SIG-M5 treated with dmso at 0.1 percent for 504 hours (cell line): ENCODE data around the gene SFSWAP.

Source experiments
- DNase-seq: peaks from one replicate; lab custom pipeline; 2025; ENCODE audit not compliant: unreplicated experiment; lab: John Stamatoyannopoulos, UW

Gene SFSWAP

DNA sequence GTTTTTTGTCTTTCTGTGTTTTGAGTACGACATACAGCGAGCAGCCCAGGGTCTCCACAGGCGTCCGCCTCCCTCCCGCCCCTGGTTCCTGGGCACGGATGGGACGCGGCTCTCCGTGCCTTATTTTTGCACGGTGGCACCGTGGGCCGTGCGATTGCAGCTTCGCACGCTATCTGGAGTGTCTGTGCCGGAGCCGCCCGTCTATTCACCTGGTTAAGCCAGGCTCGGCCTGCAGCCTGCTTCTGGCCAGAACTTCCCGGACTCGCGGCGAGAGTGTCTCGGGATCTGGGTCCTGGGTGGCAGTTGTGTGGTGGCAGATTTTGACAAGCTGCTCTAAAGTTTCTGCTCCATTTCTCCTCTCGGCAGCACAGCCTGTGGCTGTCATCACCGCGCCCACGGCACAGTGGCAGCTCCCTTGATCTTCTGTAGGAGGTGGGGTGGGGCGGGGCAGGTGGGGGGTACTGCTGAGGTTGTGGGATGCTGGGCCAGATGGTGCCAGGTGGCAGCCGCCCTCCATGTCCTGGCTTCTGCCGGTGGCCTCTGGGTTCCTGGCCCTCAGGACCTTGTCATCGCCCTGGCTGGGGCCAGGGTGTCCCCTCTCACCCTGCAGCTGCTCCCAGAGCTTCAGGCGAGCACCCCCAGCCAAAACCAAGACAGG is 120.2 kb downstream of the SFSWAP start:
- DNase-seq = no peak

DNA sequence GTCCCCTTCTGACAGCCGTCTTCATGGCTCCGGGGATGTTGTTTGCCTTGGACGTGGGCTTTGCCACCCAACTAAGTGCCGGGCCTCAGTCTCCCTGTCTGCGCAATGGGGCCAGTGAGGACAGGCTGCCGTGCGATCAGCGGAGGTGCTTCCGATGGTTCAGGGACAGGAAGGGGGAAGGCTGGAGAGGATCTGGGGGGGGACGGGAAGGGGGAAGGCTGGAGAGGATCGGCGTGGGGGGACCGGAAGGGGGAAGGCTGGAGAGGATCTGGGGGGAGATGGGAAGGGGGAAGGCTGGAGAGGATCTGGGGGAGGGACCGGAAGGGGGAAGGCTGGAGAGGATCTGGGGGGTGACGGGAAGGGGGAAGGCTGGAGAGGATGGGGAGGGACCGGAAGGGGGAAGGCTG is 120.7 kb downstream of the SFSWAP start:
- DNase-seq = no peak

DNA sequence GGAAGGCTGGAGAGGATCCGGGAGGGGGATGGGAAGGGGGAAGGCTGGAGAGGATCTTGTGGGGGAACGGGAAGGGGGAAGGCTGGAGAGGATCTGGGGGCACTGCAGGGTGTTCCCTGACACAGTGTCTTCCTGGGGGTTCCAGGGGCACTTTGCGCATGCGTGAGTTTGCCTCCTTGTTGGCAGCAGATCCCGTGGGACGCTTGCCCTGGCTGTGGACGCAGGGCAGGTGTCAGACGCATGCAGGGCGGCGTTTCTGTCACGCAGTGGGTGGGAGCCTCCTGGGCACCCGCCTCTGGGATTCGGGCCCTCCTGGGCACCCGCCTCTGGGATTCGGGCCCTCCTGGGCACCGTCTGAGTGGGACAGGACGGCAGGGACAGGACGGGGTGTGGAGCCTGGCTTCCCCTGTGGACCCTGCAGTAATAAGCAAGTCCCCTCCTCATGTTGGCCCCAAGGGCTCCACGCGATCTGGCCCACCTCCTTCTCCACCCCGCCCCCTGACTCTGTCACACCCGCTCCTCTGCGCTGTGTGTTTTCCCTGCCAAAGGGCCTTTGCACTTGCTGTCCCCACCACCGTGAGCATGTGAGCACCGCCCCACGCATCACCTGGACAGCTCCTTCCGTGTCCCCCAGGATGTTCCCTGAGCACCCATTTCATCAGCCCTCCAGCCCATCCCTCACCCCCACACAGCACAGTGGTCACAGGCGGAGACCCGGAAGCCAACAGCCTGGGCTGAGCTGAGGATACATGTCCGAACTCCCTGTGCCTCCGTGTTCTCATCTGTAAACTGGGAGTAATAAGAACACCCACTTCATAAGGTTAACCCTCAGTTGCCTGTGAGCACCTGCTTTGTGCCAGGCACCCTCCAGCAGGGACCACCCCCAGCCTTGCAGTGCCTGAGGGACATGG is 121.7 kb downstream of the SFSWAP start:
- DNase-seq = no peak

DNA sequence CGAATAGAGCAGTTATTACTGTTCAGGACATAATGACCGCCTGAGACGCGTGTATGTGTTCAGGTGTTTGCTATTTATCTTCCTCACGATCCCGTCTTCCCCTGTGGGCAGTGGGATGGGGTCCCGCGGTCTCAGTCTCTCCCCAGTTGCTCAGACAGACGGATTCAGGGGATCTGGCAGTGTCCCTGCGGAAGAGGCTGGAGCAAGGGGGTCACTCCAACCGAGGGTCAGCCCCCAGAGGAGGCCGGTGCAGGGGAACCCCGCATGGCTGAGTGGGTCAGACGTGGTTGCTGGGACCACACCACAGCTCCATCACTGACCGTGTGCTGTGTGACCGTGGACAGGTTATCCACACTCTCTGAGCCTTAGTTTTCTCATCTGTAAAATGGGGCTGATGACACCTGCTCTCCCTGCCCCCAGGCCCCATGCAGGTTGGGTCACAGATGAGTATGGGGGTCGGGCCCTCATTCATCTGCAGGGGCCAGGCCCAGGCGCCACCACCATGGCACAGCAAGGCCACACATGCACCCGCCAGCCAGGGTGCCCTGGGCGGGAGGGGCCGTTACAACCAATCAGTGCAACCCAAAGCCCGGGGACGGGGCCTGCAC is 122.5 kb downstream of the SFSWAP start:
- no peak for DNase-seq

DNA sequence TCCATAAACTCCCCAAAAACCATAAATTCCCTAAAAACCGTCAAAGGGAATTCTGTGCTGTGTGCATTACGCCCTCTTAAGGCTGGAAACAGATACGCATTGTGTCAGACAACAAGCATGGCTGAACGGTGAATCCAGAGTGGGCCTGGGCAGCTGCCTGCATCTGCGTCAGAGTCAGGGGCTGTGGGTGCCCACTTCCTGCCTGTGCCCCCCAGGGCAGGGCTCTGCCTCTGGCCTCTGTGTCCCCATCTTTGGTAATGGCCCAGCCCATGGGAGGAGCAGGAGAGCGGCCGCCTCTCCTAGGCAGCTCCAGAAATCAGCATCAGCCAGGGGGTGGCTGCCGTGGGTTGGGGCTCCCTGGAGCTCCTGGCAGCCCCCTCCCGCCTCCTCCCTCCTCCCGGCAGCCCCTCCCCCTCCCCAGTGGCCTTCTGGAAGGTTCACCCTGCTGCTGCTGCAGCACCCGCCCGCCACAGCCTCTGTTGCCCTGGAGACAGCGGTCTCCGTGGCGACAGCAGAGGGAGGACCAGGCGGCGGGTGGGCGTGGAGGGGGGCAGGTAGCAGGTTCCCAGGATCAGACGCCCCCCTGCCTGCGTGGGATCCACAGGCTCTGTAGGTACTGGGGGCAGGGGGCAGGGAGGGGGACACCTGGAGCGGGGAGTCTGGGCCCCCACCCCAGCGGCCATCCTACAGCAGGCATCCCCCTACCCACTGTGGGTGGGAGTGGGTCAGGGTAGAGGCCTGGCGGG is 123.2 kb downstream of the SFSWAP start:
- no peak for DNase-seq

DNA sequence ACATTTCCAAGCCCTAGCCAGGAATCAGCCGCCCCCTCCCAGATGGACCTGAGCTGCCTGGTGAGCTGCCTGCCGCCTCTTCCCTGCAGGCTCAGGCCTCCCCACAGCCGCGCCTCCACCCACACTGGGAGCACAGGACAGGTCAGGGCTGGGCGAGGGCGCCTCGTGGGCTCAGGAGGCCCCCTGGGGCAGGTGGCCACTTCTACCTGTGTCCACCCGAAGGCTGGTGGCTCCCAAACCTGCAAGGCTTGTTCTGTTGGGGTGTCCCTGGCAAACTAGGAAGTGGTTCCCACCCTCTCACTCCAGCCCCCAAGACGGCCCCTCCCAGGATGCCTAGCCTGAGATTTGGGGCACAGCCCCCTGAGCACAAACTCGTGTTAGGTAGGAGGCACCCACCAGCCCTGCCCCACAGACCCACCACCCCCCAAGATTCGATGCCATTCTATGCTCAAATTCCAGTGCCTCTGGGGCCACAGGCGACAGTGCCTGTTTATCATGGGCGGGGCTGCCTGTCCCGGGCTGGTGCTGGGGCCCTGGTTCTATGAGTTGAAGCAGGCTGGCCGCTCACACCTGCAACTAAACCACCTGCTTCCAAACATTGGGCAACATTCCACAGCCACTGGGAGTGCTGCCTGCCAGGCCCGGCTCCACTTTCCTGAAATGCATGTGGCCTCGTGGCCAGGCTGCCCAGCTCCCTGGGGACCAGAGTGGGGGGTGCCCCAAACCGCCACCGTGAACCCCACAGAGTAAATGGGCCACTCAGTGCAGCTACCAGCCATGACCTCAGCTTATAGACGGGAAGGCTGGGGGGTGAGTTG is 124.1 kb downstream of the SFSWAP start:
- DNase-seq = peak; percentile 34

DNA sequence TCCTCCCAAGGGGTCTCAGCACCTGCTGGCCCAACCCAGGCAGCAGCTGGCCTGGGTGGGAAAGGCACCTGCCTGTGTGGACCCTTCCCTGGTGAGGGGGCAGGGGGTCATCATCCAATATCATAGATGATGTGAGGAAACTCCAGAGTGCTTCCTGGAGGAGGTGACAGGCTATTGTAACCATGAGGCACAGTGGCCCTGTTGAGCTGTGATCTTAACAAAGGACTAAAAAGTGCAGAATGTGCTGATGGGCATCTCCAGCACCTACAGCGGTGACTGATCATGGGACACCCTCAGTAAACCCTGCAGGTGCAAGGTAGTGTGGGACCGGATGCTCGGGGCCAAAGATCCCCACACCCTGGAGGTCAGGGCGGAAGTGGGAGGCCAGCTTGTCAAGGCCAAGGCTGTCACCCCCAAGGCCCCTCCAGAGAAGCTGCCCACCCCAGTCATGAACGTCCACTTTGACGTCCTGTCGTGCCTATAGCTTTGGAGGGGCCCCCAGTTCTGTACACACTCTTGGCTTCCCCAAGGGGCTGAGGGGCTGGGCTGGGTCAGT is 124.8 kb downstream of the SFSWAP start:
- DNase-seq = no peak

DNA sequence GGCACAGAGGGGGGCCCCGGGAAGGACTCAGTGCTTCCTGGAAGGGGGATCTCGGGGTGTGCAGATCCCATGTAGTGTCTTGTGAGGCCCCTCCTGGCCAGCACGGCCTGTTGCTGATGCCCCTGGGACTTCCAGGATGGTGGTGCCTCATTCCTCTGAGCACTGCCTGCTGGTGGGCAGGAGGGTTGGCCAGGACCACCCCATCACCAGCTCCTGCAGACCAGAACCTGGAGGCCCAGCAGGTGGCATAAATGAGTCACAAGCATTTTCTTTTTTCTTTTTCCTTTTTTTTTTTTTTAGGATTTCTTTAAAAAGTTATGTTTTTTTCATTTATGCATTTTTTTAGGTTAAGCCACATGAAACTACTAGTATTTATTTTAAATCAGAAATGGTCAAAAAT is 125.3 kb downstream of the SFSWAP start:
- no peak for DNase-seq

DNA sequence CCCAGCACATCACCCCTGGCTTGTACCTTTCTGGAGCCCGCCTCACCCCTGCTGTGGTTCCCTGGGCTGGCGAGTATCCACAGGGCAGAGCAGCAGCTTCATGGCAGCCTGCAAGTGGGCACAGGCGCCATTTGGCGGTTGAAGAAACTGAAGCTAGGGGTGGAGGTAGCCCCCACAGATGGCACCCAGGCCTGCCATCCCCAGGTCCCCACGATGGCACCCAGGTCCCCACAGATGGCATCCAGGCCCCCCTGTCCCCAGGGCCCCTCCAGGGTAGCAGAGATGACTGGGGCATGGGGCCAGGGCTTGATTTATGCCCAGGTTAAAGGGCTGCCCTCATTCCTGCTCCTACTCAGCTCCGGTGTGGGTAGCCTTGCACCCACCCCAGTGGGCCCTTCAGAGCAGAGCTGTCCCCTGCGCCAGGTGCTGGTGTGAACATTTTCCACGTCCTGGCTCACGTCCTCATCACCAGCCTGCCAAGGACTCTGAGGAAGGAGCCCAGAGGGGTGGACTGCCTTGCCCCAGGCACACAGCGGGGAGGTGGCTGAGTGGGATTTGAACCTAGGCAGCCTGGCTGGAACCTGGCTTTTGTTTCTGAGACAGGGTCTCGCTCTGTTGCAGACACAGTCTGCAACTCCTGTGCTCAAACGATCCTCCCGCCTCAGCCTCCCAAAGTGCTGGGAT is 126.0 kb downstream of the SFSWAP start:
- DNase-seq = no peak

DNA sequence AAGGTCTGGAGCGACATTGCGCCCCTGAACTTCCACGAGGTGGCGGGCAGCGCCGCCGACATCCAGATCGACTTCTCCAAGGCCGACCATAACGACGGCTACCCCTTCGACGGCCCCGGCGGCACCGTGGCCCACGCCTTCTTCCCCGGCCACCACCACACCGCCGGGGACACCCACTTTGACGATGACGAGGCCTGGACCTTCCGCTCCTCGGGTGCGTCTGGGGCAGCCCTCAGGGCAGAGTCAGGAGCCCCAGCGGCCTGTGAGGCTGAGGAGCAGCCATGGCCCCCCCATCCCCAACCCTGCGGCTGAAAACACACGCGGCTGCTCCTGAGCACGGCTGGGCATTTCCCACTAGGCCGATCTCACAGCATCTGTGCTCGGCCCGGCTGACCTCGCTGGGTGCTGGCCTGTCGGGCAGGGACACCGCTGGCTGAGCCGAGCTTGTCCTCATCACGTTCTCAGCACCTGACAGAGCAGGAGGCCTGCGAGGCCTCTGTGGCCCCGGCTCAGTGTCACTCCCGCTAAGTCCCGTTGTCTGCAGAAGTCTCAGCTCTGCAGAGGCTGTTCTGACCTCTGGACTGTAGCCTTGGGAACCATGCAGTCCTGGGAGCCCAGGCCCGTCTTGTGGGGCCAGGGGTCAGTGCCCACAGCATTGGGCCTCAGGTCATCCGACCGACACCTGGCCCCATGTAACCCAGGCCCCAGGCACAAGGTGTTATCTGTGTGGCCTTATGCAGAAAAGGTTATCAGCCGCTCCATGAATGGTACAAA is 129.9 kb downstream of the SFSWAP start:
- no peak for DNase-seq

DNA sequence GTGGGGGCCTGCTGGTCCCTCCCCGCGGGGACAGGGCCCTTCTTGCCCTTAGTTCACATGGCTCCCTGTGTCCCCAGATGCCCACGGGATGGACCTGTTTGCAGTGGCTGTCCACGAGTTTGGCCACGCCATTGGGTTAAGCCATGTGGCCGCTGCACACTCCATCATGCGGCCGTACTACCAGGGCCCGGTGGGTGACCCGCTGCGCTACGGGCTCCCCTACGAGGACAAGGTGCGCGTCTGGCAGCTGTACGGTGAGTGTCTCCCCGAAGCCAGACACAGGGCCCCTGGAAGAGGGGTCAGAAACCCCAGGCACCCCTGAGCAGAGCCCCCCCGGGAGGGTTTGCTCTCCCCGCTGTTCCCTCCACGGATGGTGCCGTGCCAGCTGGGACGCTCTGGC is 130.7 kb downstream of the SFSWAP start:
- no peak for DNase-seq

DNA sequence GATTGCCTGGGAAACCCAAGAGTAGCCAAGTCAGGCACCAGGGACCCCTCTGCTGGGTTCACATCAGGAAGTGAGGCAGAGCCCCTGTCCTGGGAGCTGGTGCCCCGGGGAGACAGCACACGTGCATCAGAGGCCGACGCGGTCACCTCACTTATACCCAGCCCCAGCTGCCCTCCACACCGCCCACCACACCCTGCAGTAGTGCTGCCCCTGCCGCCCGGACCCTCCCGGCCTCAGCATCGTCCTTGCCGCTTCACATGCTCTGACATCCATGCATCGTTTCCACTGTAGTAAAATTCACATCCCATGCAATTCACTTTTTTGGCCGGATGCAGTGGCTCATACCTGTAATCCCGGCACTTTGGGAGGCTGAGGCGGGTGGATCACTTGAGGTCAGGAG is 131.3 kb downstream of the SFSWAP start:
- DNase-seq = no peak

DNA sequence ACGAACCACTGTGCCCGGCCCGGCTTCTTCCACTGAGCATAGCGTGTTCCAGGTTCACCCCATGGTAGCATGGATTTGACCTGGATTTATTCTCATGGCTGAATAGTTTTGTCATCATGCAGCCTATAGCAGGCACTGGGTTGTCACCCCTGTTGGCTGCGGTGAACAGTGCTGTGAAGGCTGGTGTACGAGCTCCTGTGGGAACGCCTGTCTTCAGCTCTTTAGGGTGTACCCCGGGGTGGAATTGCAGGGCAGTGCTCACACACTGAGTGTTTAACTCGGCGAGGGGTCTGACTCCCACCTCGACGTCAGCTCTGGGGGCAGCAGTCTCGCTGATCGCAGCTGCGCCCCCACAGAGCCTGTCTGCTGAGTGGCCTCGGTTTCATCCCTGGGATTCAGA is 132.6 kb downstream of the SFSWAP start:
- no peak for DNase-seq

DNA sequence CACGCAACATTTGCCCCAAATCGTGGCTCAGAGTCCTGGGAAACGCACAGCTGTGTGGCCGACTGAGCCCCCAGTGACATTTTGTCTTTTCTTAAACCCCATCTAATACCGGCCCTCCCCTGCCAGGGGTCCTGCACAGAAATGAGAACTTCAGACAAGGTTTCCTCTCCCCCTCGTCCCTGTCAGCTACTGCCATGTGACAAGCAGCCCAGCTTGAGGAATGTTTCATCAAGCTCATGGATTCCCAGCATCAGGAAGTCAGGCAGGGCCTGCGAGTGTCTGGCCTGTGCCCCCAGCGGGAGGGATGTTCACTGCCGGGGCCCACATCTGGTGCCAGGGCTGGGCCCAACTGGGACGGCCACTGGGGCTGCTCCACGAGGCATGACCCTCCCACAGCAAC is 133.2 kb downstream of the SFSWAP start:
- DNase-seq = no peak

DNA sequence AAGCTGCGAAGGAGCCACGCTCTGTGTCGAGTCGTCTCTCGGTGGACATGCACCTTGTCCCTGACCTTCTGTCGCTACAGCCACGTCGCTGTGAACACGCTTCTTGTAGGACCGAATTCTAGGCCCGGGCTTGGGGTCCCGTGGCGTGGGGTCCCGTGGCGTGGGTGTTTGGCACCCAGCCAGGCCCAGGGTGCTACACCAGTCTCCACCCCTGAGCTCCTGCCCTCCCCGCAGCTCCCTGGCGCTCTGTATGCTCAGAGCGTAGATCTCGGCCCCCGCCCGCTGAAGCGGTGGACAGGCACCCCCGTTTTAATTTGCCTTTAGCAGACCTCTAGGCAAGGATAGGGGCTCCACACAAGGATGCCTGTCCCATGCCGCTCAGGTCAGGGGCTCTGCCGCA is 133.8 kb downstream of the SFSWAP start:
- DNase-seq = no peak

DNA sequence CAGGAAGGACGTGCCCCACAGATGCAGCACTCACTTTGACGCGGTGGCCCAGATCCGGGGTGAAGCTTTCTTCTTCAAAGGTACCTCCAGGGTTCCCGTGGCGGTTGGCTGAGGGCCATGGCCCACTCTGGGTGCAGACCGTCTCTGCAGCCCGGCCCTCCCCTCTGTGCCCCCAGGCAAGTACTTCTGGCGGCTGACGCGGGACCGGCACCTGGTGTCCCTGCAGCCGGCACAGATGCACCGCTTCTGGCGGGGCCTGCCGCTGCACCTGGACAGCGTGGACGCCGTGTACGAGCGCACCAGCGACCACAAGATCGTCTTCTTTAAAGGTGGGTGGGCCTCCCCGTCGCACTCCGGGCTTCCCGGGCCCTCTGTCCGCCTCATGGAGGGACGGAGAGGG is 134.2 kb downstream of the SFSWAP start:
- no peak for DNase-seq

DNA sequence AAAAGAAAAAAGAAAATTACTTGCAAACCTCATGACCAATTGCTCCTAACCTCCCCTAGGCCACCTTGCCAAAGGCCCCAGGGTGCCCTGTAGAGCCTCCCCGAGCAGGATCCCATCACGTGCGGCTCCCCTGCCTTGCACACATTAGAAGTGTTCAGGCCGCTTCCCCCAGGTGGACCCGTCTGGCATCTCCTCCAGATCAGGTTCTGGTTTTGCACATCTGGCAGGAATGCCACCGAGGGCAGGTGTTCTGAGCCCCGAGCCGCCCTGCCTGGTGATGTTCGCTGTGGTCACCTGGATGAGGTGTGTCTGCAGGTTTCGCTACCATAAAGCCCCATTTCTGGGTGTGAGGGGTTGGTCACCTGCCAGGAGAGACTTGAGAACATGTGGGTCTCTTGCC is 136.6 kb downstream of the SFSWAP start:
- no peak for DNase-seq

DNA sequence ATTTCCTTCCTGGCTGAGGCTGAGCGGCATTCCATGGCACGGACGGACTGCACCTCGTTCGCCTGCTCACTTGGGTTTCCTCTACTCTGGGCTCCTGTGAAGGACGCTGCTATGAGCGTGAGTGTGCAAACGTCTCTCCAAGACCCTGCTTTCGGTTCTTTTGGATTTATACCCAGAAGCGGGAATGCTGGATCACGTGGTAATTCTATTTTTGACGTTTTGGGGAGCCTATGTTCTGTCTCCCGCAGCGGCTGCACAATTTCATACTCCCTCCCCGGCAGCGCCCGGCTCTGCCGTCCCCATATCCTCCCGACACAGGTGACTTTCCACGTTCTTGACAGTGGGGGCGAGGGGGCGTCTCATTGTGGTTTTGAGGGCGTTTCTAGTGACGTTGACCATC is 137.9 kb downstream of the SFSWAP start:
- no peak for DNase-seq
